ENCODE measurements around the gene RBMX2. TPM values are rescaled to one million over a fixed set of nuclear protein-coding genes. Genes with fewer than 3 reads are reported as not detected.

RBMX2 gene
- polyA plus RNA-seq, 2 of the 4 experiments (the other 2 are of a cell fraction) = 31.0 to 34.5 TPM

- no peak for TF ChIP-seq HMGXB4 (CRISPR knock-in tag; IDR thresholded peaks at IDR 0.05; ENCODE audit: borderline replicate concordance)
- TF ChIP-seq CHD4 (IDR thresholded peaks at IDR 0.05; ENCODE audit: borderline replicate concordance) = no peak
- no peak for TF ChIP-seq BHLHE40 (IDR thresholded peaks at IDR 0.05; ENCODE audit: low read depth, low read length)
- TF ChIP-seq POLR2AphosphoS2 (conservative IDR thresholded peaks at IDR 0.05; ENCODE audit: low read length) = no peak
- no peak for TF ChIP-seq ZSCAN20 (CRISPR knock-in tag; IDR thresholded peaks at IDR 0.05)
- no peak for TF ChIP-seq KDM1A (IDR thresholded peaks at IDR 0.05; ENCODE audit: low read depth)
- no peak for TF ChIP-seq MAX (IDR thresholded peaks at IDR 0.05)
- TF ChIP-seq NPAS2 (CRISPR knock-in tag; IDR thresholded peaks at IDR 0.05; ENCODE audit: borderline replicate concordance) = no peak
- TF ChIP-seq ZFP36 (IDR thresholded peaks at IDR 0.05; ENCODE audit: borderline replicate concordance, partially characterized antibody) = no peak
- TF ChIP-seq CTCF (IDR thresholded peaks at IDR 0.05) = no peak
- no peak for TF ChIP-seq TFCP2L1 (CRISPR knock-in tag; IDR thresholded peaks at IDR 0.05)
- TF ChIP-seq HDAC2 (IDR thresholded peaks at IDR 0.05) = no peak
- no peak for DNase-seq (ENCODE audit: low read depth in 1 of 2, low spot score in 1 of 2)
- H3K4me1 ChIP-seq = no peaks in the 10 kb centered on the region
- no peaks in the 10 kb centered on the region for H3K9me3 ChIP-seq
- no peak for ATAC-seq
- H3K27ac ChIP-seq = no peak overlapping the region
- 40% methylated on average over 5 of the region's 5 CpGs for WGBS (ENCODE audit: missing lambda C conversion rate)
- ChIA-PET CTCF (interaction anchor here (0.7 to 1.2 kb wide), 3 partner anchors 14 to 22 kb away, joined by 3 to 4 read pairs (median 3); no protein-coding TSS in a partner anchor), POLR2A (no interaction called here)
- no peak overlapping the region for H3K4me3 ChIP-seq
- no peak for FAIRE-seq
- H3K4me2 ChIP-seq = no peak overlapping the region
These were observed 23.6 kb upstream of the RBMX2 start for GRCh38 chrX:130378024-130378669.

- Histone ChIP-seq H3K27ac (no peak within 1 kb of the TSS), H3K4me2 (no peak within 1 kb of the TSS), H3K4me3 (no peak within 1 kb of the TSS), H3K4me1 (no peaks in the 10 kb centered on the region), H3K9me3 (no peaks in the 10 kb centered on the region)
- WGBS (ENCODE audit: missing lambda C conversion rate) = 55% methylated on average over 3 of the region's 4 CpGs
- DNase-seq (ENCODE audit: low read depth in 1 of 2, low spot score in 1 of 2) (no peak), FAIRE-seq (no peak), ATAC-seq (no peak)
- CTCF ChIA-PET = interaction anchor here (0.7 to 1.5 kb wide), 2 partner anchors 9 to 531 kb away, joined by 3 to 5 read pairs; no protein-coding TSS in a partner anchor
- TF ChIP-seq HOXA7 (CRISPR knock-in tag; IDR thresholded peaks at IDR 0.05) = no peak
- POLR2A ChIA-PET = no interaction called here
These were observed 16.3 kb upstream of the RBMX2 start, which contains the start of gene GPR119 for GRCh38 chrX:130385520-130385919. Gene GPR119 (minus strand): TSS chrX:130385674. CDS start chrX:130385447, 227 bp downstream.

GRCh38 chrX:130386408-130386808 is 15.4 kb upstream of the RBMX2 start:
- ChIA-PET POLR2A (no interaction called here), CTCF (interaction anchor here (0.6 to 0.7 kb wide), 2 partner anchors 40 to 876 kb away, joined by 3 to 4 read pairs; no protein-coding TSS in a partner anchor)
- no peak for TF ChIP-seq MAZ (IDR thresholded peaks at IDR 0.05; ENCODE audit: borderline replicate concordance, low read depth, low read length)
- no peak for TF ChIP-seq ZC3H11A (IDR thresholded peaks at IDR 0.05)
- no peak for TF ChIP-seq EP300 (IDR thresholded peaks at IDR 0.05)
- no peak for TF ChIP-seq TFCP2L1 (CRISPR knock-in tag; IDR thresholded peaks at IDR 0.05)
- no peak for TF ChIP-seq CTCF (IDR thresholded peaks at IDR 0.05)
- no peak for TF ChIP-seq JUNB (IDR thresholded peaks at IDR 0.05)
- no peak for TF ChIP-seq HOXB13 (CRISPR knock-in tag; IDR thresholded peaks at IDR 0.05; ENCODE audit: low read depth)
- Histone ChIP-seq H3K27ac (no peak overlapping the region), H3K4me2 (no peak overlapping the region), H3K9me3 (no peaks in the 10 kb centered on the region), H3K4me1 (no peaks in the 10 kb centered on the region), H3K4me3 (no peak overlapping the region)
- ATAC-seq (no peak), FAIRE-seq (no peak), DNase-seq (ENCODE audit: low read depth in 1 of 2, low spot score in 1 of 2) (no peak)
- 61% methylated on average over 4 of the region's 5 CpGs for WGBS (ENCODE audit: missing lambda C conversion rate)
